CD4-positive, alpha-beta memory T cell (primary cell): ENCODE measurements around the gene PROC. TPM values are rescaled to one million over a fixed set of nuclear protein-coding genes. Genes with fewer than 3 reads are reported as not detected.

Experiments
- CTCF ChIA-PET: fragments of 350-600 bp; sonication (Branson Sonifier 250); formaldehyde crosslinking; loops from one replicate; lab custom pipeline; 2021; ENCODE audit warnings: inconsistent platforms; ENCODE audit not compliant: partially characterized antibody; lab: Charles Lee
- POLR2A ChIA-PET: fragments of 350-600 bp; sonication (Branson Sonifier 250); formaldehyde crosslinking; loops from one replicate; lab custom pipeline; 2021; ENCODE audit not compliant: partially characterized antibody; lab: Charles Lee
- DNase-seq, 5 donors: peaks; one replicate each; pipeline versions ENCODE4 v3.0.0 to v3.0.0-alpha.2; 2020 to 2022; ENCODE audit warnings: mixed read lengths in 1 of 5
- H3K27ac ChIP-seq: one replicate; pipeline ENCODE4 v1.7.0; 2013; ENCODE audit warnings: low read depth, low read length
- H3K27me3 ChIP-seq: 2 replicates; pipeline ENCODE4 v1.7.0; 2013; ENCODE audit warnings: mild to moderate bottlenecking, low read length, moderate library complexity; ENCODE audit not compliant: insufficient read depth
- H3K36me3 ChIP-seq: 2 replicates; pipeline ENCODE4 v1.7.0; 2013; ENCODE audit warnings: mild to moderate bottlenecking, low read length, moderate library complexity; ENCODE audit not compliant: insufficient read depth
- H3K4me1 ChIP-seq: 2 replicates; pipeline ENCODE4 v1.7.0; 2013; ENCODE audit warnings: mild to moderate bottlenecking, low read length, moderate library complexity; ENCODE audit not compliant: insufficient read depth
- H3K4me3 ChIP-seq, 2 donors: one replicate each; pipeline ENCODE4 v1.7.0; 2013; ENCODE audit warnings: low read length in 2 of 2, mild to moderate bottlenecking in 1 of 2
- H3K9me3 ChIP-seq, 2 donors: one replicate each; pipeline ENCODE4 v1.7.0; 2013; ENCODE audit warnings: low read length in 2 of 2, control low read depth in 1 of 2; ENCODE audit not compliant: control insufficient read depth in 1 of 2
- H3K27ac Mint-ChIP-seq, 7 donors: one replicate each; pipeline ENCODE4 v1.8.0; 2020 to 2021; ENCODE audit warnings: mixed read lengths in 7 of 7, mild to moderate bottlenecking in 6 of 7, inconsistent platforms in 3 of 7, moderate library complexity in 3 of 7
- H3K27me3 Mint-ChIP-seq, 2 donors: one replicate each; pipeline ENCODE4 v1.8.0; 2020 to 2021; ENCODE audit warnings: mixed read lengths in 2 of 2
- H3K36me3 Mint-ChIP-seq, 2 donors: one replicate each; pipeline ENCODE4 v1.8.0; 2020 to 2021; ENCODE audit warnings: mixed read lengths in 2 of 2, inconsistent platforms in 1 of 2, mild to moderate bottlenecking in 1 of 2
- H3K4me1 Mint-ChIP-seq, 4 donors: one replicate each; pipeline ENCODE4 v1.8.0; 2020 to 2021; ENCODE audit warnings: mixed read lengths in 4 of 4, mild to moderate bottlenecking in 1 of 4
- H3K4me3 Mint-ChIP-seq, 8 donors: one replicate each; pipeline ENCODE4 v1.8.0; 2020 to 2021; ENCODE audit warnings: mixed read lengths in 8 of 8, mild to moderate bottlenecking in 7 of 8, moderate library complexity in 6 of 8, inconsistent platforms in 3 of 8
- H3K9me3 Mint-ChIP-seq, 8 donors: one replicate each; pipeline ENCODE4 v1.8.0; 2020 to 2021; ENCODE audit warnings: mixed read lengths in 8 of 8, mild to moderate bottlenecking in 5 of 8, inconsistent platforms in 3 of 8, moderate library complexity in 1 of 8
- intact Hi-C: fragments of 100-400 bp; cut with micrococcal nuclease; formaldehyde crosslinking; loops from one replicate; pipeline ENCODE4 v1.15.1; 2023
- polyA plus RNA-seq, 2 donors: library from polyadenylated mRNA; unstranded; fragments of 300-500 nt; fragmentation: Illumina TruSeq; gene quantifications; one replicate each; pipeline ENCODE4 v1.2.3, GENCODE V29; 2021
- total RNA-seq, 2 experiments: library from RNA; stranded (reverse); gene quantifications; one replicate each; pipeline ENCODE4 v1.2.3, GENCODE V29; 2021

PROC gene
- total RNA-seq (not detected), polyA plus RNA-seq (not detected)

- Histone ChIP-seq H3K4me1 (peaks cover 22% of the 10 kb centered on the region), H3K4me3 (no peak within 1 kb of the TSS), H3K27ac (no peak within 1 kb of the TSS), H3K9me3 (no peaks in the 10 kb centered on the region), H3K36me3 (no peaks in the 10 kb centered on the region), H3K27me3 (no peaks in the 10 kb centered on the region)
- Mint-ChIP-seq H3K4me3 (peak within 1 kb of the TSS in 6 of 8 donors; percentile 32 to 93 (median 67)), H3K27ac (peak within 1 kb of the TSS in 6 of 7 donors; percentile 38 to 92 (median 79)), H3K36me3 (no peaks in the 10 kb centered on the region), H3K9me3 (no peaks in the 10 kb centered on the region), H3K4me1 (peaks cover 7 to 32% (median 14%) of the 10 kb centered on the region in 4 donors), H3K27me3 (peaks cover 5 to 13% of the 10 kb centered on the region in 2 donors)
- intact Hi-C loops = loop anchor here (5.0 to 10.0 kb wide), 3 partner anchors 59 to 334 kb away; no protein-coding TSS in a partner anchor
- no peak for DNase-seq
- ChIA-PET CTCF (interaction anchor here (1.1 to 1.2 kb wide), 2 partner anchors 53 to 69 kb away, joined by 3 to 4 read pairs; no protein-coding TSS in a partner anchor), POLR2A (no interaction called here)
These were observed at the start of gene PROC for GRCh38 chr2:127418300-127419111. Gene PROC, plus strand, starts transcription at chr2:127418427. Its CDS starts 1,516 bp downstream, at chr2:127419943.

- no peak for DNase-seq
- H3K27me3 Mint-ChIP-seq = no peaks in the 10 kb centered on the region
- peaks cover 17% of the 10 kb centered on the region for H3K4me1 ChIP-seq
- H3K27ac ChIP-seq = no peak overlapping the region
- peaks cover 0 to 11% of the 10 kb centered on the region in 2 donors for H3K9me3 ChIP-seq
- no peak overlapping the region for H3K4me3 ChIP-seq
- POLR2A ChIA-PET = no interaction called here
- intact Hi-C loops = no loop called here
- H3K9me3 Mint-ChIP-seq = peaks cover 0 to 33% (median 14%) of the 10 kb centered on the region in 8 donors
- peak overlapping the region in 2 of 7 donors; percentile 11 to 41 for H3K27ac Mint-ChIP-seq
- peaks cover 35 to 80% (median 53%) of the 10 kb centered on the region in 4 donors for H3K4me1 Mint-ChIP-seq
- H3K36me3 ChIP-seq = no peaks in the 10 kb centered on the region
- peaks cover 29 to 41% of the 10 kb centered on the region in 2 donors for H3K36me3 Mint-ChIP-seq
- H3K4me3 Mint-ChIP-seq = no peak overlapping the region
- CTCF ChIA-PET = interaction anchor here (0.7 to 1.5 kb wide), 2 partner anchors 14 to 47 kb away, joined by 3 to 4 read pairs; no protein-coding TSS in a partner anchor
- H3K27me3 ChIP-seq = no peaks in the 10 kb centered on the region
These were observed 48.2 kb upstream of the PROC start for GRCh38 chr2:127370010-127370409.

GRCh38 chr2:127371037-127371436 lies 47.2 kb upstream of the PROC start:
- Histone ChIP-seq H3K36me3 (no peaks in the 10 kb centered on the region), H3K4me3 (no peak overlapping the region), H3K4me1 (peaks cover 11% of the 10 kb centered on the region), H3K27ac (no peak overlapping the region), H3K27me3 (no peaks in the 10 kb centered on the region), H3K9me3 (peaks cover 0 to 11% of the 10 kb centered on the region in 2 donors)
- no peak for DNase-seq
- Mint-ChIP-seq H3K9me3 (peaks cover 3 to 40% (median 14%) of the 10 kb centered on the region in 8 donors), H3K4me1 (peaks cover 31 to 75% (median 48%) of the 10 kb centered on the region in 4 donors), H3K27ac (no peak overlapping the region), H3K4me3 (no peak overlapping the region), H3K36me3 (peaks cover 35 to 46% of the 10 kb centered on the region in 2 donors), H3K27me3 (no peaks in the 10 kb centered on the region)
- CTCF ChIA-PET = interaction anchor here (0.7 to 1.5 kb wide), 2 partner anchors 15 to 46 kb away, joined by 3 to 4 read pairs; no protein-coding TSS in a partner anchor
- intact Hi-C loops = no loop called here
- POLR2A ChIA-PET = no interaction called here

- Mint-ChIP-seq H3K9me3 (peaks cover 3 to 40% (median 14%) of the 10 kb centered on the region in 8 donors), H3K36me3 (peaks cover 37 to 55% of the 10 kb centered on the region in 2 donors), H3K4me1 (peaks cover 31 to 69% (median 42%) of the 10 kb centered on the region in 4 donors), H3K27me3 (no peaks in the 10 kb centered on the region), H3K4me3 (peak overlapping the region in 1 of 8 donors; percentile 21), H3K27ac (peak overlapping the region in 1 of 7 donors; percentile 1)
- Histone ChIP-seq H3K27me3 (no peaks in the 10 kb centered on the region), H3K4me3 (no peak overlapping the region), H3K4me1 (peaks cover 9% of the 10 kb centered on the region), H3K9me3 (peaks cover 0 to 14% of the 10 kb centered on the region in 2 donors), H3K27ac (no peak overlapping the region), H3K36me3 (no peaks in the 10 kb centered on the region)
- DNase-seq = no peak
- intact Hi-C loops = no loop called here
- POLR2A ChIA-PET = interaction anchor here (1.4 kb wide), 1 partner anchor 43 kb away, joined by 5 read pairs; no protein-coding TSS in a partner anchor
- CTCF ChIA-PET = interaction anchor here (1.3 kb wide), 1 partner anchor 42 kb away, joined by 3 read pairs; no protein-coding TSS in a partner anchor
These were observed 44.7 kb upstream of the PROC start for GRCh38 chr2:127373362-127374083.

GRCh38 chr2:127376257-127376656 lies 42.0 kb upstream of the PROC start:
- ChIA-PET POLR2A (interaction anchor here (0.6 kb wide), 1 partner anchor 34 kb away, joined by 3 read pairs; no protein-coding TSS in a partner anchor), CTCF (interaction anchor here (1.4 kb wide), 1 partner anchor 40 kb away, joined by 3 read pairs; no protein-coding TSS in a partner anchor)
- Histone ChIP-seq H3K4me1 (peaks cover 34% of the 10 kb centered on the region), H3K27me3 (no peaks in the 10 kb centered on the region), H3K36me3 (no peaks in the 10 kb centered on the region), H3K4me3 (no peak overlapping the region), H3K27ac (no peak overlapping the region), H3K9me3 (peaks cover 0 to 11% of the 10 kb centered on the region in 2 donors)
- Mint-ChIP-seq H3K9me3 (peaks cover 3 to 30% (median 14%) of the 10 kb centered on the region in 8 donors), H3K4me3 (no peak overlapping the region), H3K36me3 (peaks cover 25 to 38% of the 10 kb centered on the region in 2 donors), H3K4me1 (peaks cover 41 to 74% (median 56%) of the 10 kb centered on the region in 4 donors), H3K27me3 (no peaks in the 10 kb centered on the region), H3K27ac (no peak overlapping the region)
- intact Hi-C loops = no loop called here
- DNase-seq = no peak

- H3K36me3 Mint-ChIP-seq = peaks cover 19 to 30% of the 10 kb centered on the region in 2 donors
- H3K36me3 ChIP-seq = no peaks in the 10 kb centered on the region
- intact Hi-C loops = no loop called here
- peaks cover 42 to 73% (median 58%) of the 10 kb centered on the region in 4 donors for H3K4me1 Mint-ChIP-seq
- peaks cover 44% of the 10 kb centered on the region for H3K4me1 ChIP-seq
- peaks cover 3 to 27% (median 14%) of the 10 kb centered on the region in 8 donors for H3K9me3 Mint-ChIP-seq
- H3K4me3 ChIP-seq = no peak overlapping the region
- peaks cover 0 to 11% of the 10 kb centered on the region in 2 donors for H3K9me3 ChIP-seq
- H3K4me3 Mint-ChIP-seq = no peak overlapping the region
- H3K27me3 ChIP-seq = no peaks in the 10 kb centered on the region
- ChIA-PET CTCF (interaction anchor here (1.4 kb wide), 2 partner anchors 38 to 39 kb away, joined by 3 to 4 read pairs; no protein-coding TSS in a partner anchor), POLR2A (interaction anchor here (0.6 to 1.0 kb wide), 2 partner anchors 10 to 715 kb away, joined by 4 to 5 read pairs; no protein-coding TSS in a partner anchor)
- no peak overlapping the region for H3K27ac ChIP-seq
- peak overlapping the region in 2 of 7 donors; percentile 24 to 67 for H3K27ac Mint-ChIP-seq
- no peak for DNase-seq
- no peaks in the 10 kb centered on the region for H3K27me3 Mint-ChIP-seq
These were observed 41.0 kb upstream of the PROC start for GRCh38 chr2:127377262-127377661.
